Ectodermal cell (in vitro differentiated cells): Measurements from ENCODE around the gene FOXA2.

Experiments used
- H3K27ac ChIP-seq: 2 replicates; pipeline ENCODE4 v1.7.0; 2013; ENCODE audit warnings: mild to moderate bottlenecking, low read depth, low read length; ENCODE audit not compliant: insufficient read depth, poor library complexity, severe bottlenecking
- H3K27me3 ChIP-seq: 2 replicates; pipeline ENCODE4 v1.7.0; 2013; ENCODE audit warnings: mild to moderate bottlenecking, low read length; ENCODE audit not compliant: insufficient read depth, control insufficient read depth, poor library complexity, severe bottlenecking
- H3K36me3 ChIP-seq: one replicate; pipeline ENCODE4 v1.7.0; 2013; ENCODE audit warnings: low read length; ENCODE audit not compliant: control insufficient read depth, insufficient read depth
- H3K4me1 ChIP-seq: one replicate; pipeline ENCODE4 v1.7.0; 2013; ENCODE audit warnings: low read length; ENCODE audit not compliant: control insufficient read depth, insufficient read depth
- H3K4me3 ChIP-seq: 2 replicates; pipeline ENCODE4 v1.7.0; 2013; ENCODE audit warnings: low read depth, low read length, control low read depth; ENCODE audit not compliant: insufficient read depth
- H3K9me3 ChIP-seq: 2 replicates; pipeline ENCODE4 v1.7.0; 2013; ENCODE audit warnings: mild to moderate bottlenecking, low read length, moderate library complexity; ENCODE audit not compliant: control insufficient read depth
- WGBS, 2 experiments: methylation state at CpG; one replicate each; pipeline ENCODE4 v1.1.7; 2013; ENCODE audit warnings: missing lambda C conversion rate in 2 of 2; 5-methylcytosine and 5-hydroxymethylcytosine counted together

Gene FOXA2

DNA sequence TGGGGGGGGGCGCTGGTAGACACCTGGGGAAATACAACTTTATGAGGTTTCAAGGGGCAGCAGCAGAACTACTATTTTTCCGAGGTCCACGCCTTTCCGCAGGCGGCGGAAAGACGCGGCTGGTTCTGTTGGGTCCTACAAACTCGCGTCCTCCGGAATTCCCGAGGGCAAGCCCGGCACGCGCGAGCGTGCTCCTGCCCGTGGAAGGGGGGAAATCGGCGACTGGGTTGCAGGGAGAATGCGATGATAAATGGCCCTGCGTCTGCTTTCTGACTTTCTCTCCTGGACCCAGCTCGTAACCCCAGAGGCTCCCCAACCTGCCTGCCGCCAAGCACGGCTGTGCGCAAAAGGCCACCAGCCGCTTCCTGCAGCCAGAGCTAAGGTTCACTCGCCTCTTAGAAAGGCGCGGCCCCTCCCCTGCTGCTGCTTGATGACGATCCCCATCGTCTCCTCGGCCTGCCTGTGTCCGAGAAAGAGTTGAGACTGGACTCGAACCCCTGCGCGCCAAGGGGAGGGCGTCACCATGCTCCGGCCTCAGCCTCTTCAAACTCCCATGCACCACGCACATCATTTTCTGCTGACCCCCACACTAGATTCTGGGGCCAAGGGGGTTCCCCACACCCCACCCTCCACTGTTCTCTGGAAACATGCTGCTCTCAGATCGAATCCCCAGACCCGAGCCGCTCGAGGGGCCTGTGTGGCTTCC is 6.7 kb downstream of the FOXA2 start:
- no peaks in the 10 kb centered on the region for H3K9me3 ChIP-seq
- WGBS, 2 experiments, result 2% methylated on average over 44 of the region's 44 CpGs
- peaks cover 100% of the 10 kb centered on the region for H3K27me3 ChIP-seq
- H3K4me3 ChIP-seq, result no peak overlapping the region
- H3K4me1 ChIP-seq, result peaks cover 35% of the 10 kb centered on the region
- H3K36me3 ChIP-seq, result no peaks in the 10 kb centered on the region
- no peak overlapping the region for H3K27ac ChIP-seq

- Histone ChIP-seq H3K27me3 (peaks cover 100% of the 10 kb centered on the region), H3K9me3 (no peaks in the 10 kb centered on the region), H3K27ac (no peak overlapping the region), H3K4me3 (no peak overlapping the region), H3K36me3 (no peaks in the 10 kb centered on the region), H3K4me1 (peaks cover 35% of the 10 kb centered on the region)
- WGBS, 2 experiments, result 3% methylated on average over 48 of the region's 48 CpGs
Observed at GRCh38 chr20:22576733-22577514, 7.4 kb downstream of the FOXA2 start.

- Histone ChIP-seq H3K27ac (no peak overlapping the region), H3K27me3 (peaks cover 100% of the 10 kb centered on the region), H3K36me3 (no peaks in the 10 kb centered on the region), H3K4me3 (no peak overlapping the region), H3K9me3 (no peaks in the 10 kb centered on the region), H3K4me1 (peaks cover 38% of the 10 kb centered on the region)
- WGBS, 2 experiments, result 6% methylated on average over 12 of the region's 12 CpGs
Observed at GRCh38 chr20:22576273-22576672, 8.1 kb downstream of the FOXA2 start.

- no peaks in the 10 kb centered on the region for H3K36me3 ChIP-seq
- 2 to 6% methylated on average over 4 of the region's 4 CpGs for WGBS, 2 experiments
- H3K4me3 ChIP-seq, result no peak overlapping the region
- no peak overlapping the region for H3K27ac ChIP-seq
- H3K9me3 ChIP-seq, result no peaks in the 10 kb centered on the region
- H3K27me3 ChIP-seq, result peaks cover 100% of the 10 kb centered on the region
- H3K4me1 ChIP-seq, result peaks cover 43% of the 10 kb centered on the region
Observed at GRCh38 chr20:22575737-22576136, 8.6 kb downstream of the FOXA2 start.

GRCh38 chr20:22575087-22575721 is 9.2 kb downstream of the FOXA2 start:
- Histone ChIP-seq H3K9me3 (no peaks in the 10 kb centered on the region), H3K36me3 (no peaks in the 10 kb centered on the region), H3K27ac (no peak overlapping the region), H3K4me1 (peaks cover 44% of the 10 kb centered on the region), H3K4me3 (no peak overlapping the region), H3K27me3 (peaks cover 100% of the 10 kb centered on the region)
- 0 to 1% methylated on average over 9 of the region's 9 CpGs for WGBS, 2 experiments

- Histone ChIP-seq H3K27me3 (peaks cover 100% of the 10 kb centered on the region), H3K9me3 (no peaks in the 10 kb centered on the region), H3K4me1 (peaks cover 44% of the 10 kb centered on the region), H3K4me3 (no peak overlapping the region), H3K36me3 (no peaks in the 10 kb centered on the region), H3K27ac (no peak overlapping the region)
- 9 to 16% methylated on average over 3 to 4 of the region's 4 CpGs for WGBS, 2 experiments
Observed at GRCh38 chr20:22574545-22575086, 9.8 kb downstream of the FOXA2 start.

DNA sequence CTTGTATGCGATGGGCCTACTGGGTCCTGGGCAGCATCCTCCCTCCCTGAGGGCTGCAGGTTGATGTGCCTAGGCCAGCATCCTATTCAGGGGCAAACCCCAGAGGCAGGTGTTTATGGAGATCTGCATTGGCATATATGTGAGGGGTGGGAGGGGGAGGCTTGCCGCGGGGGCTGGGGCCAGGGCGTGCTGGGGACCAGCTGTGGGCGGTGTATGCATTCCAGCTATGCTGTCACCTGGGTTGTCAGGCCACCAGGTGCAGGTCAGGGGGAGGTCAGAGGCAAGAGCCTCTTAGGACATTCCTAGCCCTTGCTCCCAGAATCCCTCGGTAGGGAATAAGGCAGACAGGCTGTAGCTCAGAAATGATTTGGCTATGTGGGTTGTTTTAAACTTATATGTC is 11.9 kb downstream of the FOXA2 start:
- Histone ChIP-seq H3K4me3 (no peak overlapping the region), H3K27me3 (peaks cover 100% of the 10 kb centered on the region), H3K9me3 (no peaks in the 10 kb centered on the region), H3K36me3 (no peaks in the 10 kb centered on the region), H3K27ac (no peak overlapping the region), H3K4me1 (peaks cover 44% of the 10 kb centered on the region)
- 20 to 26% methylated on average over 6 of the region's 6 CpGs for WGBS, 2 experiments

- Histone ChIP-seq H3K27ac (no peak overlapping the region), H3K4me3 (no peak overlapping the region), H3K36me3 (no peaks in the 10 kb centered on the region), H3K27me3 (peaks cover 100% of the 10 kb centered on the region), H3K9me3 (no peaks in the 10 kb centered on the region), H3K4me1 (peaks cover 44% of the 10 kb centered on the region)
- 47 to 48% methylated on average over 3 of the region's 3 CpGs for WGBS, 2 experiments
Observed at GRCh38 chr20:22572023-22572422, 12.3 kb downstream of the FOXA2 start.

GRCh38 chr20:22569353-22569752 is 15.0 kb downstream of the FOXA2 start:
- Histone ChIP-seq H3K4me3 (no peak overlapping the region), H3K4me1 (peaks cover 30% of the 10 kb centered on the region), H3K27ac (no peak overlapping the region), H3K9me3 (no peaks in the 10 kb centered on the region), H3K36me3 (no peaks in the 10 kb centered on the region), H3K27me3 (peaks cover 100% of the 10 kb centered on the region)
- 6 to 8% methylated on average over 11 of the region's 11 CpGs for WGBS, 2 experiments

DNA sequence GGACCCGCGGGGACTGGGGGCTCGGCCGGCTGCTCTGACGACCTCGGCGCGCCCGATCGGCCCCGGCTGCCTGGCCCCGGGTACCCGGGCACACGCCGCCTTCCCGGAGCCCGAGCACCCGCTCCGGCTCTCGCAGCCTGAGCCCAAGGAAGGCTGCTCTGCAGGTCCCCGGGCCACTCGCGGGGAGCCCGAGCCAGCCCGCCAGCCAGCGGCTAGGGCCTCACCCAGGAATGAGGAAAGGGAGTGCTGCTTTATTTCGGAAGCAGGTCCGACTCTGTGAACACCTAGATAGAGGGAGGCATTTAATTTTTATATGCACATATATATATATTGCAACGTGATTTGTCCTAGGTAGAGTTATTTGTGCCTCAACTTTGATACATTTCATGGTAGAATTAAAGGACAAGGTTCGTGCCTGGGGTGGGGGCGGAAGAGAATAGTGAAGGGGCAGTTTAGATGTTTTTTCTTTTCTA is 15.5 kb downstream of the FOXA2 start:
- H3K36me3 ChIP-seq, result no peaks in the 10 kb centered on the region
- no peak overlapping the region for H3K4me3 ChIP-seq
- no peaks in the 10 kb centered on the region for H3K9me3 ChIP-seq
- H3K4me1 ChIP-seq, result peaks cover 30% of the 10 kb centered on the region
- peaks cover 100% of the 10 kb centered on the region for H3K27me3 ChIP-seq
- WGBS, 2 experiments, result 1 to 2% methylated on average over 30 of the region's 31 CpGs
- no peak overlapping the region for H3K27ac ChIP-seq
